A549 (cell line): Measurements from ENCODE around the gene TBC1D2B.

Experiments used
- BHLHE40 ChIP-seq: IDR thresholded peaks from 2 replicates; pipeline ENCODE4 v1.6.1; 2012; ENCODE audit warnings: low read depth, low read length, inconsistent platforms
- CHD2 ChIP-seq: fragments of 150-350 bp; IDR thresholded peaks from 2 replicates; pipeline ENCODE4 v1.6.1; 2014; ENCODE audit warnings: low read length; ENCODE audit not compliant: partially characterized antibody
- CTCF ChIP-seq: fragments of >200 bp; sonication (Bioruptor Twin); formaldehyde crosslinking; IDR thresholded peaks from 3 replicates; pipeline ENCODE4 v1.5.1; 2016
- FOSB ChIP-seq: fragments of 250-450 bp; sonication (Bioruptor Pico); IDR thresholded peaks from 2 replicates; pipeline ENCODE4 v1.5.0; 2020; ENCODE audit warnings: mild to moderate bottlenecking, moderate library complexity
- GATA3 ChIP-seq: IDR thresholded peaks from 2 replicates; pipeline ENCODE4 v1.6.1; 2012; ENCODE audit warnings: borderline replicate concordance
- MAZ ChIP-seq: fragments of 150-350 bp; IDR thresholded peaks from 2 replicates; pipeline ENCODE4 v1.6.1; 2014; ENCODE audit warnings: antibody characterized with exemption, low read depth, low read length, borderline replicate concordance
- TF ChIP-seq, protein P1 (sequence below): fragments of 200-600 bp; sonication (generic); IDR thresholded peaks from 2 replicates; pipeline ENCODE4 v1.6.1; 2016; ENCODE audit warnings: antibody characterized with exemption, mild to moderate bottlenecking, moderate library complexity

GRCh38 chr15:78085928-78086327 is 8.4 kb upstream of the TBC1D2B start:
- TF ChIP-seq CTCF: no peak
- no peak for TF ChIP-seq GATA3
- TF ChIP-seq BHLHE40: no peak
- TF ChIP-seq MAZ: no peak
- no peak for TF ChIP-seq FOSB (CRISPR knock-in tag)
- TF ChIP-seq, protein P1, sequence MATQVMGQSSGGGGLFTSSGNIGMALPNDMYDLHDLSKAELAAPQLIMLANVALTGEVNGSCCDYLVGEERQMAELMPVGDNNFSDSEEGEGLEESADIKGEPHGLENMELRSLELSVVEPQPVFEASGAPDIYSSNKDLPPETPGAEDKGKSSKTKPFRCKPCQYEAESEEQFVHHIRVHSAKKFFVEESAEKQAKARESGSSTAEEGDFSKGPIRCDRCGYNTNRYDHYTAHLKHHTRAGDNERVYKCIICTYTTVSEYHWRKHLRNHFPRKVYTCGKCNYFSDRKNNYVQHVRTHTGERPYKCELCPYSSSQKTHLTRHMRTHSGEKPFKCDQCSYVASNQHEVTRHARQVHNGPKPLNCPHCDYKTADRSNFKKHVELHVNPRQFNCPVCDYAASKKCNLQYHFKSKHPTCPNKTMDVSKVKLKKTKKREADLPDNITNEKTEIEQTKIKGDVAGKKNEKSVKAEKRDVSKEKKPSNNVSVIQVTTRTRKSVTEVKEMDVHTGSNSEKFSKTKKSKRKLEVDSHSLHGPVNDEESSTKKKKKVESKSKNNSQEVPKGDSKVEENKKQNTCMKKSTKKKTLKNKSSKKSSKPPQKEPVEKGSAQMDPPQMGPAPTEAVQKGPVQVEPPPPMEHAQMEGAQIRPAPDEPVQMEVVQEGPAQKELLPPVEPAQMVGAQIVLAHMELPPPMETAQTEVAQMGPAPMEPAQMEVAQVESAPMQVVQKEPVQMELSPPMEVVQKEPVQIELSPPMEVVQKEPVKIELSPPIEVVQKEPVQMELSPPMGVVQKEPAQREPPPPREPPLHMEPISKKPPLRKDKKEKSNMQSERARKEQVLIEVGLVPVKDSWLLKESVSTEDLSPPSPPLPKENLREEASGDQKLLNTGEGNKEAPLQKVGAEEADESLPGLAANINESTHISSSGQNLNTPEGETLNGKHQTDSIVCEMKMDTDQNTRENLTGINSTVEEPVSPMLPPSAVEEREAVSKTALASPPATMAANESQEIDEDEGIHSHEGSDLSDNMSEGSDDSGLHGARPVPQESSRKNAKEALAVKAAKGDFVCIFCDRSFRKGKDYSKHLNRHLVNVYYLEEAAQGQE: no peak
- no peak for TF ChIP-seq CHD2
